HG03045 (cell line): Measurements from ENCODE around the gene EIF3A.
"Not testable (repeated sequence)": the region's sequence is repeated elsewhere in the genome, so short reads cannot be mapped to it uniquely, and the experiment has no call there.

Source experiments
- ATAC-seq: cut with Tn5 transposase; IDR thresholded peaks from one replicate; pipeline ENCODE4 v1.9.1; 2021; ENCODE audit warnings: mild to moderate bottlenecking, moderate library complexity; ENCODE audit not compliant: unreplicated experiment

The EIF3A gene

GRCh38 chr10:119080521-119081259 lies at the start of gene EIF3A:
Gene EIF3A, minus strand, starts transcription at chr10:119080817. Its CDS starts 141 bp downstream, at chr10:119080676.
- ATAC-seq = peak; percentile 80

- no peak for ATAC-seq
Observed at GRCh38 chr10:119129721-119130120, 49.1 kb upstream of the EIF3A start.

GRCh38 chr10:119125942-119126341 lies 45.3 kb upstream of the EIF3A start:
- ATAC-seq = no peak

DNA sequence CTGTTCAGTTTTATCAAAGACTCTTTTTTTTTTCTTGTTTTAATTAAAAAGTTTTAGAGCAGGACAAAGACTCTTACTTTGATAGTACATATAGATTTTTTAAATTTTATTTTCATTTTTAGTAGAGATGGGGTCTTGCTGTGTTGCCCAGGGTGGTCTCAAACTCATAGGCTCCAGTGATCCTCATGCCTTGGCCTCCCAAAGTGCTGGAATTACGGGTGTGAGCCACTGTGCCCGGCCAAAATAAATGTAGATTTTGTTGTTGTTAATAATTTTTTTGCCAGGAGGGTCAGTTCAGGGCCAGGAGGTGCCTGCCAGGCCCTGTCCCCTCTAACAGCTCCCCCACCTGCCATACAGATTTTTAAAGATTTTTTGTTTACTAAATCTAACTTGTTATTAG lies 40.3 kb upstream of the EIF3A start:
- ATAC-seq = no peak

- peak; percentile 87 for ATAC-seq
Observed at GRCh38 chr10:119120413-119120867, 39.8 kb upstream of the EIF3A start.

DNA sequence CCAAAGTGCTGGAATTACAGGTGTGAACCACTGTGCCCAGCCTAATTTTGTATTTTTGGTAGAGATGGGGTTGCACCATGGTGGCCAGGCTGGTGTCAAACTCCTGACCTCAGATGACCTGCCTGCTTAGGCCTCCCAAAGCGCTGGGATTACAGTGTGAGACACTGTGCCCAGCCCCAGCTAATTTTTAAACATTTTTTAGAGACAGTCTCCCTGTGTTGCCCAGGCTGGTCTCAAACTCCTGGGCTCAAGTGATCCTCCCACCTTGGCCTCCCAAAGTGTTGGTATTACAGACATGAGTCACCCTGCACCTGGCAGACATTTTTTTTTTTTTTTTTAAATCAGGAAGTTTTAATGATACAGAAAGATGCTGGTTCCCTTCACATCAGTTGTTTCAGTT lies 38.8 kb upstream of the EIF3A start:
- ATAC-seq = no peak

GRCh38 chr10:119118231-119118630 lies 37.6 kb upstream of the EIF3A start:
- ATAC-seq = no peak

GRCh38 chr10:119116326-119116951 lies 35.8 kb upstream of the EIF3A start:
- no peak for ATAC-seq

GRCh38 chr10:119115926-119116325 lies 35.3 kb upstream of the EIF3A start:
- ATAC-seq = no peak

DNA sequence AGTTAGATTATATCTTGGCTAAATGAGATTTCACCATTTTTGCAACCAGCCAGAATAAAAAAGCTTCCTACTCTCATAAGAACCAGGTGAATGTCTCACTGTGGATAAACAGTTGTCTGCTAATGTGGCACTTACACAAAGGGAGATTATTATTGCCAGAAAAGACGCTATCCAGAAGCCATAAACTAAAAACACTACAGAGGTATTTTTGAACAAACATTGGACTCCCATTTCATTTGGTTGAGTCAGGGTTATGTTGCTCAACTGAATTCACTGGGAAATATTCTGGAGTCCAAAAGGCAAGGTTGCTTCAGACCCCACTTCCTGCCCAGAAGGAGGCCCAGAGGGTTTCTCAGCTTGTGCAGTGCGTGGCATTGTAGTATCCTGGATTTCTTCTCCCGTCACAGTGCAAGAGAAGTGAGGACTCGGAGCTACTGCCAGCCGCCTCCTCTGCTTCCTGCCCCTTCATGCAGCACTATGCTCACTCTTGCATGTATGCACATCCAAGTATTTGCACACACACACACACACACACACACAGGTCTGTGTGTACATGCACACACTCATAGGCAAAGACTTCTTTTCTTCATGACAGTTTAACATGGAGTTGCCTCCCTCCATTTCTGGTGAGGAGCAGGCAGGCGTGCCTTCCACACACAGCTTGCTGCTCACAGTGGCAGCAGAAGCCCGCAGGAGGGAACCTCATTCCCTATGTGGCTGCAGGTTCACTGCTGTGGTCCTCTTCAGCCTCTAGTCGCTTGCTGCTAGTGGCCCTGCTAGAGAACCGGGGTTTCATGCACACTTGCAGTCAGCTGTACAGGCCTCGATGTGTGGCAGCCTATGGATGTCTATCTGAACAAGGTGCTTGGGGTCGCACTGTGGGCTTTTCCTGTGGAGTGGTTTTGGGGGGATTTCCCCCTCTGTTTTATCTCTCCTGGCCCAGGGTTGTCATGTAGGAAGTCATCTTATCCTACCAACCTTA lies 33.4 kb upstream of the EIF3A start:
- ATAC-seq = no peak

DNA sequence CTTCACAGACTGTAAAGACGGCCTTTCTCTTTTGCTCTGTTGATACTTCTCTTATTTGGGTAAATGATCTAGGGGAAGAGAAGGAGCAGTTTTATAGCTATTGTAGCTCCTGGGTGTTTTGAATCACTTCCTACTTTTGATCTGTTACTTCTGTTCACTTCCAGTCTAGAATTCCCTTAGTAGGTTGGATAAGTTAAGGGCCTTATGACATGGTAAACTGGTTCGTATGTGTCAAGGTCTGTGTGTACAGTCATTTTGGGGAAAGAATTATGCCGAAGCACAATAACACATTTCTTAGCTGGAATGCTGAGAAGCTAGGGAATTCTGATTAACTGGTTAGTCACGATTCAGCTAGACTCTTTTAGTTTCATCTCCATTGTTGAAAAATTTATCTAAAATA lies 31.4 kb upstream of the EIF3A start:
- no peak for ATAC-seq

DNA sequence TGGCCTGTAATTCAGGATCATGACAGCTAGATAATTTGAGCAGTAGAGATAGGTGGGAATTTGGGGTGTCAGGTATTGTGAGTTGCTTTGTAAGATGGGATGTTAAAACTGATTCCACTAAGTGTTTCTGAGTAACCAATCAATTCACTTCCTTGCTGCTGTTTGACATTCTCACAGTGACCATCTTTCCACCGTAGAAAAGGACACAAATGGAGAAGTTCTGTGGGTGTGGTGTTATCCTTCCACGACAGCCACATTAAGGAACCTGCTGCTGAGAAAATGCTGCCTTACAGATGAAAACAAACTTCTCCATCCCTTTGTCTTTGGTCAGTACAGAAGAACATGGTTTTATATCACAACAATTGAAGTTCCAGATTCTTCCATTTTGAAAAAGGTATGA lies 27.2 kb upstream of the EIF3A start:
- not testable (repeated sequence) for ATAC-seq

DNA sequence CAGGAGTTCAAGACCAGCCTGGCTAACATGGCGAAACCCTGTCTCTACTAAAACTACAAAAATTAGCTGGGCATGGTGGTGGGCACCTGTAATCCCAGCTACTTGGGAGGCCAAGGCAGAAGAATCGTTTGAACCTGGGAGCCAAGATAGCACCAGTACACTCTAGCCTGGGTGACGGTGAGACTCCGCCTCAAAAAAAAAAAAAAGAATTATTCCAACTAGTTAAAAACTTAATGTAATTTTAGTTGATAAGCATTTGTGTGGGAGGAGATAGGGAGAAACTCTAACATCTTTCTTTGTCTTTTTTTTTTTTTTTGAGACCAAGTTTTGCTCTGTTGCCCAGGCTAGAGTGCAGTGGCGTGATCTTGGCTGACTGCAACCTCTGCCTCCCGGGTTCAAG lies 26.5 kb upstream of the EIF3A start:
- not testable (repeated sequence) for ATAC-seq

DNA sequence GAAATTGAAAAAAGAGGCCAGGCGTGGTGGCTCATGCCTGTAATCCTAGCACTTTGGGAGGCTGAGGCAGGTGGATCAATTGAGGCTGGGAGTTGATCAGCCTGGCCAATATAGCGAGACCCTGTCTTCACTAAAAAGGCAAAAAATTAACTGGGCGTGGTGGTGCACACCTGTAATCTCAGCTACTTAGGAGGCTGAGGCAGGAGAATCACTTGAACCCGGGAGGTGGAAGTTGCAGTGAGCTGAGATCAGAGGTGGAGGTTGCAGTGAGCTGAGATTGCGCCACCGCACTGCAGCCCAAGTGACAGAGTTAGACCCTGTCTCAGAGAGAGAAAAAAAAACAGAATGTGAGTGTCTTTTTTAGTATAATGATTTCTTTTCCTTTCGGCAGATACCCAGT lies 25.3 kb upstream of the EIF3A start:
- ATAC-seq = not testable (repeated sequence)

DNA sequence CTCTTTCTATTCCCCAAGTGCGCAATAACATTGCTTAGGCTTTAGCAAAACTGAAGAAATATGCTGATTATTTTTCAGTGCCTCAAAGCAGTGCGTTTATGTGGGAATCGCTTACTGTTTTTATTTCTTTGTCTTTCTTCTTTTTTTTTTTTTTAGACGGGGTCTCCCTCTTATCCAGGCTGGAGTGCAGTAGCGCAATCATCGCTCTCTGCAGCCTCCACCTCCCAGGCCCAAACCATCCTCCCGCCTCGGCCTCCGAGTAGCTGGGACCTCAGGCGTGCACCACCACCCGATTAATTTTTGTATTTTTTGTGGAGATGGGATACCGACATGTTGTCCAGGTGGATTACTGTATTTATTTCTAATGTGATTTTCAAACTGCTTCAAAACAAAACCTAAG lies 24.5 kb upstream of the EIF3A start:
- ATAC-seq = no peak

DNA sequence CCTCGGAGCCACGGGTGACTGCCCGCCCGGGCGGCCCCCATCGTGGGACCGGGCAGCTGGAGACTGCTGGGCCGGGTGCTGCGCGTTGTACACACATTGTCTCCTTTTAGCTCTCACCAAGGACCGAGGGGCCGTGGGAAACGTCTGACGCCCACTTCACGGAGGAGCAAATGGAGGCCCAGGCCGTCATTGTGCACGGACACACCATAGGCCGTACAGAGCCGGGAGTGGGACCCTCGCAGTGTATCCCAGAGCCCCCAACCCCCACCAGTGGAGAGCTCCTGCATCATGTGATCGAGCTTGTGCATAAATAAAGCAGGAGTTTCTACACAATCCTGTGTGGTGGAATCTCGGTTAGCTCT lies 24.0 kb upstream of the EIF3A start:
- ATAC-seq = no peak

DNA sequence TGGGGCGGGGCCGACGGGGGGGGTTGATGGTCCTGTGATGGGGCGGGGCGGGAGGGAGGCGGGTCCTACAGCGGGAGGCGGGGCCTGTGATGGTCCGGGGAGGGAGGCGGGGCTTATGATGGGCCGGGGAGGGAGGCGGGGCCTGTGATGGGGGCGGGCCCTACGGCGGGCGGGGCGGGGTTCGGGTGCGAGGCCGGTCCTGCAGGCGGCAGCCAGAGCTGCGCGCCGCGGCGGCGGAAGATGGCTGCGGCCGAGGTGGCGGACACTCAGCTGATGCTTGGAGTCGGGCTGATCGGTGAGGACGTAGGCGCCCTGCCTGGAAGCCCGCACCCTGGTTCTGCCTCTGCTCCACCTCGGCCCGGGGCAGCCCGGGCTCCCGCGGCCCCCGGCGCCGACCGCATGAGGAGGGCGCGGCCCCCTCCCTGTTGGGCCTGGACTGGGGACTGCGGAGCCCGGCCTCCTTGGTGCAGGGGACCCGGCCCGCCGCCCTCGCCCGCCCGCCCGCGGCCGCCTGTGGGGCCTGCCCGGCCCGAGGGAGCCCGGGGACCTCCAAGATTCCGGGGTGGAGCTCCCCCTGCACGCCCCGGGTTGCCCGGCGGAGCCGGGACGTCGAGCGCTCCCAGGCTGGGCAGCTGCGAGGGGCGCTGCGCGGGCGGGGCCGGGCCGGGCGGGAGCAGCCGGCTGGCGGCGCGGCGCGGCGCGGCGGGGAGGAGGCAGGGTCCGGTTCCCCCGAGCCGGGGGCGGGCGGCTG lies 23.5 kb upstream of the EIF3A start, which contains the start of gene DENND10:
Gene DENND10, plus strand, starts transcription at position 211 of the 751 bp plus-strand sequence. Its CDS starts 30 bp downstream, at position 241.
- peak; percentile 74 for ATAC-seq

- no peak for ATAC-seq
Observed at GRCh38 chr10:119103241-119103902, 22.8 kb upstream of the EIF3A start.

- no peak for ATAC-seq
Observed at GRCh38 chr10:119101366-119102098, 20.9 kb upstream of the EIF3A start.
